ENCODE results near the gene IFNA7. TPM values are rescaled to one million over a fixed set of nuclear protein-coding genes. Genes with fewer than 3 reads are reported as not detected.
A peak's percentile ranks its signal among the peaks of the same experiment; 100 is the strongest.
"Not testable (repeated sequence)": the region's sequence is repeated elsewhere in the genome, so short reads cannot be mapped to it uniquely, and the experiment has no call there.

Gene IFNA7
- total and polyA plus RNA-seq, 3 experiments from 2014 or later: not detected

DNA sequence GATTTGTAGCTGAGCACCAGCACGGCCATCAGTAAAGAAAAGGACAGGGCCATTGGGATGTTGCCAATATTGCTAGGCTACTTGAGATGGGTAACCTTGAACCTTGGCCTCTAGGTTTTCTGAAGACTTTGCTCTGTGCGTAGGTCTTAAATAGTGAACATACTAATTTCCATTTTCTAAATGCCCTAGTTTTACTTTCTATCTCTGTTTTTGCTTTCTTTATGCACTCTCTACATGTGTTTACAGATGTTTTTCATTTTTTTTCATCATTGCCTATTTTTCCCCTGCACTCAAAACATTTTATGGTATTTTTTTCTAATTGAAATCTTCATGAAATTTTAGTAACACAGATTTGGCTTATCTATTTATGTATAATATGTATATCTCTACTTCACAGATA is 35.4 kb downstream of the IFNA7 start, which contains the start of gene IFNA21:
TSS of gene IFNA21 (minus strand) at position 101 of the 400 bp plus-strand sequence. CDS start at position 53, 48 bp downstream.
- DNase-seq; H3K27me3 Mint-ChIP-seq; H3K4me3 Mint-ChIP-seq; H3K9me3 ChIP-seq (ENCODE audit: low read length); H3K27me3 ChIP-seq (ENCODE audit: insufficient read depth, low read length, poor library complexity, severe bottlenecking); H3K4me3 ChIP-seq (ENCODE audit: low read length); H3K27ac Mint-ChIP-seq; POLR2A ChIA-PET; CTCF ChIA-PET; H3K36me3 ChIP-seq (ENCODE audit: insufficient read depth, low read length); H3K9me3 Mint-ChIP-seq; H3K4me1 ChIP-seq (ENCODE audit: insufficient read depth, low read length); H3K27ac ChIP-seq (ENCODE audit: low read depth, low read length): not testable (repeated sequence)
- Mint-ChIP-seq H3K36me3 (peaks cover 0 to 20% (median 9%) of the 10 kb centered on the region in 3 donors), H3K4me1 (peaks cover 22 to 24% (median 23%) of the 10 kb centered on the region in 3 donors)

DNA sequence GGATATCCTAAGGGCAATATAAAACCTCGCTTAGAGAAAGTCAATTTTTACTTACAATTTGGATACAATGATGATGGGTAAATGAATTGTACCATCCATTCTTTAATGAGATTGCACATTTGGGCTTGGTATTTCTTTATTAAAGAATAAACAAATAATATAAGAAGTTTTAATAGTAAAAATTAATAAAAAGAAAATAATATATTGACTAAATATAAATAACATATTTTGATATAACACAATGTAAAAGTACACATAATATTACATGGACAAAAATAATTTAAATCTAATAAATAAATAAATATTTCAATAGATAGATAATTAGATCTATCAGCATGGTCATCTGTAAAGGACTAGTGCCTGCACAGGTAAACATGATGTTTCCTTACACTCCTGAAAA is 36.5 kb downstream of the IFNA7 start:
- no peak for DNase-seq
- CTCF ChIA-PET: no interaction called here
- Mint-ChIP-seq H3K4me1 (peaks cover 33 to 35% (median 34%) of the 10 kb centered on the region in 3 donors), H3K4me3 (no peak overlapping the region), H3K27me3 (peaks cover 7 to 10% of the 10 kb centered on the region in 2 donors), H3K36me3 (peaks cover 0 to 20% (median 7%) of the 10 kb centered on the region in 3 donors), H3K27ac (no peak overlapping the region), H3K9me3 (no peaks in the 10 kb centered on the region)
- H3K27ac ChIP-seq (ENCODE audit: low read depth, low read length): no peak overlapping the region
- no peaks in the 10 kb centered on the region for H3K36me3 ChIP-seq (ENCODE audit: insufficient read depth, low read length)
- H3K27me3 ChIP-seq (ENCODE audit: insufficient read depth, low read length, poor library complexity, severe bottlenecking): no peaks in the 10 kb centered on the region
- no peaks in the 10 kb centered on the region for H3K9me3 ChIP-seq (ENCODE audit: low read length)
- H3K4me1 ChIP-seq (ENCODE audit: insufficient read depth, low read length): peaks cover 7% of the 10 kb centered on the region
- POLR2A ChIA-PET: no interaction called here
- no peak overlapping the region for H3K4me3 ChIP-seq (ENCODE audit: low read length)

DNA sequence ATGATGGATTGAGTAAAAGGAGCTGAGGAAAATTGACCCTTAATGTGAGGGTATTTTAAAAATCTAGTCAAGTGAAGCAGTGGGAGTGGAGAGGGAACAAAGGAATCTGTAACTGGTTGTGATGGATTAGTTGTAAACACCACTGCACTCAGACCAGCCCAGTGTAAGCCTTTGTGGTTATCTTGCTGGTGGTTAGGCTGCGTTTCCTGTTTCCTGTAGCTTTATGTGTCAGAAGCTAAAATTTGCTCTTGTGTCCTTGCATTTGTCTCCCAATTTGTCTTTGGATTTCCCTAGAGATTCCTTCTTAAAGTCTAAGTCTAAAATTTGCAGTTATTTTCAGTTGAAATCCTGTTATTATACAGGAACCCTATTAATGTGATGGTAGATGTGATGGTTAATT is 41.8 kb downstream of the IFNA7 start:
- Mint-ChIP-seq H3K9me3 (peaks cover 5 to 7% (median 7%) of the 10 kb centered on the region in 5 donors), H3K27me3 (no peaks in the 10 kb centered on the region), H3K36me3 (peaks cover 0 to 26% (median 6%) of the 10 kb centered on the region in 3 donors), H3K4me1 (peaks cover 51 to 62% (median 53%) of the 10 kb centered on the region in 3 donors), H3K27ac (peak overlapping the region in 4 of 8 donors; percentile 24 to 67 (median 60)), H3K4me3 (peak overlapping the region; percentile 21 to 83 (median 73))
- H3K27ac ChIP-seq (ENCODE audit: low read depth, low read length): no peak overlapping the region
- no peak overlapping the region for H3K4me3 ChIP-seq (ENCODE audit: low read length)
- no peaks in the 10 kb centered on the region for H3K27me3 ChIP-seq (ENCODE audit: insufficient read depth, low read length, poor library complexity, severe bottlenecking)
- H3K4me1 ChIP-seq (ENCODE audit: insufficient read depth, low read length): peaks cover 19% of the 10 kb centered on the region
- no peaks in the 10 kb centered on the region for H3K9me3 ChIP-seq (ENCODE audit: low read length)
- ChIA-PET POLR2A (interaction anchor here (0.7 kb wide), 1 partner anchor 458 kb away, joined by 3 read pairs; no protein-coding TSS in a partner anchor), CTCF (interaction anchor here (0.7 to 1.6 kb wide), 4 partner anchors 23 to 538 kb away, joined by 3 to 11 read pairs (median 3); partner anchors contain the start of gene MLLT3)
- no peaks in the 10 kb centered on the region for H3K36me3 ChIP-seq (ENCODE audit: insufficient read depth, low read length)
- peak in 4 of 5 donors; percentile 5 to 54 (median 33) for DNase-seq

DNA sequence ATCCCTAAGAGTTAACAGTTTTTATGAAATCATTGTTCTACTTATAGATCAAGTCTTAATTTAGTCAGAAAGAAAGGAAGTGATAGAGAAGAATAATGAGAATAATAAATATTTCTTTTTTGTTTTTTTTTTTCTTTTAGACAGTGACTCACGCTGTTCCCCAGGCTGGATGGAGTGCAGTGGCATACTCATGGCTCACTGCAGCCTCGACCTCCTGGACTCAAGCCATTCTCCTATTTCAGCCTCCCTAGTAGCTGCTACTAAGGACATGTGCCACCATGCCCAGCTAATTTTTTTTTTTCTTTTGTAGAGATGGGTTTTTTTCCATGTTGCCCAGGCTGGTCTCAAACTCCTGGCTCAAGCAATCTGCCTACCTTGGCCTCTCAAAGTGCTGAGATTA is 46.5 kb downstream of the IFNA7 start:
- Mint-ChIP-seq H3K27ac (no peak overlapping the region), H3K27me3 (peaks cover 0 to 1% of the 10 kb centered on the region in 2 donors), H3K9me3 (peaks cover 5 to 7% (median 7%) of the 10 kb centered on the region in 5 donors), H3K4me3 (no peak overlapping the region), H3K4me1 (peaks cover 24 to 34% (median 25%) of the 10 kb centered on the region in 3 donors), H3K36me3 (peaks cover 0 to 17% (median 0%) of the 10 kb centered on the region in 3 donors)
- Histone ChIP-seq H3K9me3 (ENCODE audit: low read length) (no peaks in the 10 kb centered on the region), H3K4me3 (ENCODE audit: low read length) (no peak overlapping the region), H3K4me1 (ENCODE audit: insufficient read depth, low read length) (peaks cover 12% of the 10 kb centered on the region), H3K36me3 (ENCODE audit: insufficient read depth, low read length) (no peaks in the 10 kb centered on the region), H3K27ac (ENCODE audit: low read depth, low read length) (no peak overlapping the region), H3K27me3 (ENCODE audit: insufficient read depth, low read length, poor library complexity, severe bottlenecking) (no peaks in the 10 kb centered on the region)
- ChIA-PET POLR2A (no interaction called here), CTCF (no interaction called here)
- DNase-seq: no peak

DNA sequence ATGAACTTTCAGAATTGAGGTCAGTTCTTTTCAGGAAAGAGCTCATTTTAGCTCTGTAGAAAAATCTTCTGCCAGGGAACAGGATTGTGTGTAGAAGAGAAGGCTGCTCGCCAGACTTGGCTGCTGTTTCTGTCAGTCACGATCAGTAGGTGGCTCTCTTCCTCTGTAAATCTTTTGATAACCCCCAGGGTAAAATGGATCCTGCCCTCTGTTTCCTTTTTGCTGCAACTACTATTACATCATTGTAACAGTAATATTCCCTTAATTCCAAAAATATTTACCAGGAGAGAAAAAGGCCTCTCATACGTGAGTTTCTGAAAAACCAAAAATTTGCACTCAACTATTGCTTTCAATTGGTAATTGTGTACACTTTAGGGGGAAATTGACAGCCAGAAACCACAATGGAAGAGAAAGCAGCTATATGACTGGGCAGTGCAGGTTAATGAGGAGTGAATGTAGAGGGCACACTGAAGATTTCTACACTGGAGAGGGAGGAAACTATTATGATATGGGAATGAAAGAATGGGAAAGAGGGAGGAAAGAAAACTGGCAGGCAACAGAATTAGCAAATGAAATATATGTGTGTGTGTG is 47.9 kb downstream of the IFNA7 start:
- Mint-ChIP-seq H3K9me3 (peaks cover 5 to 8% (median 7%) of the 10 kb centered on the region in 5 donors), H3K36me3 (peaks cover 0 to 23% (median 0%) of the 10 kb centered on the region in 3 donors), H3K4me1 (peaks cover 12 to 20% (median 15%) of the 10 kb centered on the region in 3 donors), H3K27me3 (peaks cover 0 to 1% of the 10 kb centered on the region in 2 donors), H3K27ac (peak overlapping the region in 1 of 8 donors; percentile 45), H3K4me3 (no peak overlapping the region)
- POLR2A ChIA-PET: no interaction called here
- H3K27ac ChIP-seq (ENCODE audit: low read depth, low read length): no peak overlapping the region
- no peaks in the 10 kb centered on the region for H3K9me3 ChIP-seq (ENCODE audit: low read length)
- H3K27me3 ChIP-seq (ENCODE audit: insufficient read depth, low read length, poor library complexity, severe bottlenecking): no peaks in the 10 kb centered on the region
- CTCF ChIA-PET: interaction anchor here (1.0 to 1.6 kb wide), 10 partner anchors 9 to 244 kb away, joined by 3 to 10 read pairs (median 4); no protein-coding TSS in a partner anchor
- H3K4me1 ChIP-seq (ENCODE audit: insufficient read depth, low read length): peaks cover 3% of the 10 kb centered on the region
- peak in 2 of 5 donors; percentile 2 to 4 for DNase-seq
- no peak overlapping the region for H3K4me3 ChIP-seq (ENCODE audit: low read length)
- H3K36me3 ChIP-seq (ENCODE audit: insufficient read depth, low read length): no peaks in the 10 kb centered on the region

DNA sequence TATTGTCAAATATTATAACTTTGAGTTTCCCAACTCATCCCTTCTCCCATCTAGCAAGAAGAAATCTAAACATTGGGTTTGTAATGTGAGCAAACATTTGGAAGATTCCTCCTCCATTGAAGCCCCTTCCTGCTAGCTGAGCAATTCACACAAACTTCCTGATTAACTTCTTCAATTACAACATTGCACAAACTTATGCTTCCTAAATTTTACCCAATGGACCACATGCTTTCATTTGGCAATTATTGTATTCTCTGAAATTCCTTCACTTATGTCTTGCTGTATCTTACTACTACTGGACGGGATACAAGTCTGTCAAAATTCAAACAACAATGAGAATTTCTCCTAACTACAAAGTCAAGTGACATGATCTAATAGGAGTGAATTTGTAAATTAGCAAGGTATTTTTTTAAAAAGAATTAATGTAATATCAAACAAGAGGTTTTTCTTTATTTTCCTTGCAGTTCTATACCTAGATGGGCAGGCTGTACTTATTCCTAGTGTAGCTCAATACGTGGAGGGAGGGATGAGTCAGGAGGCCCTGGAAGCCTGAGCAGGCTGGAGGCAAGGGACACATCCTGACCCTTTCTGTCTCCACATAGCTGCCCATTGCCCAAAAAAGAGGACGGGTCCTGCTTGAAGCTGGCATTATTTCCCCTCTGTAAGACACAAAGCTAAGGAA is 48.5 kb downstream of the IFNA7 start:
- Histone ChIP-seq H3K9me3 (ENCODE audit: low read length) (no peaks in the 10 kb centered on the region), H3K27me3 (ENCODE audit: insufficient read depth, low read length, poor library complexity, severe bottlenecking) (no peaks in the 10 kb centered on the region), H3K27ac (ENCODE audit: low read depth, low read length) (no peak overlapping the region), H3K36me3 (ENCODE audit: insufficient read depth, low read length) (no peaks in the 10 kb centered on the region), H3K4me3 (ENCODE audit: low read length) (no peak overlapping the region), H3K4me1 (ENCODE audit: insufficient read depth, low read length) (no peaks in the 10 kb centered on the region)
- Mint-ChIP-seq H3K4me1 (peaks cover 7 to 16% (median 11%) of the 10 kb centered on the region in 3 donors), H3K36me3 (peaks cover under 1 to 26% (median under 1%) of the 10 kb centered on the region in 3 donors), H3K9me3 (peaks cover 7 to 13% (median 12%) of the 10 kb centered on the region in 5 donors), H3K27ac (no peak overlapping the region), H3K4me3 (no peak overlapping the region), H3K27me3 (peaks cover 0 to 1% of the 10 kb centered on the region in 2 donors)
- DNase-seq: no peak
- POLR2A ChIA-PET: no interaction called here
- CTCF ChIA-PET: interaction anchor here (1.0 to 1.6 kb wide), 10 partner anchors 8 to 244 kb away, joined by 3 to 10 read pairs (median 4); no protein-coding TSS in a partner anchor
